SK-N-MC (cell line): ENCODE data around the gene OPCML.

ENCODE experiments used
- DNase-seq: peaks from one replicate; pipeline ENCODE4 v3.0.0-alpha.2; 2011; ENCODE audit warnings: low read depth, low spot score
- H3K27ac ChIP-seq: fragments of 200-600 bp; sonication (generic); 2 replicates; pipeline ENCODE4 v1.5.1; 2016; ENCODE audit warnings: mixed run types
- H3K36me3 ChIP-seq: fragments of 200-600 bp; sonication (generic); 2 replicates; pipeline ENCODE4 v1.6.1; 2017; ENCODE audit warnings: antibody characterized with exemption, low read length, mixed read lengths; ENCODE audit not compliant: insufficient read depth
- H3K4me3 ChIP-seq: fragments of 200-600 bp; sonication (generic); 2 replicates; pipeline ENCODE4 v1.5.1; 2016
- H3K9ac ChIP-seq: fragments of 200-600 bp; sonication (generic); 2 replicates; pipeline ENCODE4 v1.8.0; 2017; ENCODE audit warnings: mixed run types, mixed read lengths; ENCODE audit not compliant: insufficient read length
- H3K9me3 ChIP-seq: fragments of 200-600 bp; sonication (generic); 2 replicates; pipeline ENCODE4 v1.6.1; 2017; ENCODE audit warnings: low read depth, mild to moderate bottlenecking, antibody characterized with exemption, low read length, moderate library complexity, mixed read lengths
- EZH2 ChIP-seq: fragments of 200-600 bp; sonication (generic); IDR thresholded peaks from one replicate; pipeline ENCODE4 v1.6.1; 2017; ENCODE audit warnings: antibody characterized with exemption
- FOXP2 ChIP-seq: optimal IDR thresholded peaks from 2 replicates; pipeline ENCODE3; 2011; ENCODE audit warnings: mild to moderate bottlenecking, moderate library complexity; ENCODE audit not compliant: insufficient read depth; ENCODE audit errors: extremely low read length, control extremely low read depth
- POLR2AphosphoS5 ChIP-seq: IDR thresholded peaks from 2 replicates; pipeline ENCODE4 v1.6.1; 2012; ENCODE audit warnings: mild to moderate bottlenecking, low read depth, low read length, borderline replicate concordance

The OPCML gene

DNA sequence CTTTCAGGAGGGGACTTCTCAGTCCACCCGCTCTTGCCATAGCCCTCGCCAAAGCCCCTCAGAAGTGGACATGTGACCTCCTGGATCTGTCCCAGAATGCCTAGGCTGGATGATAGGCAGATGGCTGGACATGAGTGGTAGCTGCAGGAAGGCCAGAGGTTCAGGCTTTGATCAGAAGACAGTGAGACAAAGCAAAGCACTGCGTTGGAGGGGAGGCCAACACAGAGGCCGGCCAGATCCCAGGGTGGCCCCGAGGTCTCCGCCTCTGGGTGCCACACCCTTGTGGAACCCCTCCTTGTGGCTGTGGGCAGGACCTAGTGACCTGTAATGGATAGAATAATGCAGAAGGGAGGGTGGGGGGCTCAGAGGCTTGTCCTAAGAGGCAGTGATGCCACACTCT is 147.6 kb downstream of the OPCML start:
- TF ChIP-seq EZH2 (no peak), FOXP2 (no peak), POLR2AphosphoS5 (no peak)
- H3K36me3 ChIP-seq: no peaks in the 10 kb centered on the region
- H3K27ac ChIP-seq: no peak overlapping the region
- no peak overlapping the region for H3K9ac ChIP-seq
- H3K9me3 ChIP-seq: no peaks in the 10 kb centered on the region
- DNase-seq: no peak
- H3K4me3 ChIP-seq: no peak overlapping the region

DNA sequence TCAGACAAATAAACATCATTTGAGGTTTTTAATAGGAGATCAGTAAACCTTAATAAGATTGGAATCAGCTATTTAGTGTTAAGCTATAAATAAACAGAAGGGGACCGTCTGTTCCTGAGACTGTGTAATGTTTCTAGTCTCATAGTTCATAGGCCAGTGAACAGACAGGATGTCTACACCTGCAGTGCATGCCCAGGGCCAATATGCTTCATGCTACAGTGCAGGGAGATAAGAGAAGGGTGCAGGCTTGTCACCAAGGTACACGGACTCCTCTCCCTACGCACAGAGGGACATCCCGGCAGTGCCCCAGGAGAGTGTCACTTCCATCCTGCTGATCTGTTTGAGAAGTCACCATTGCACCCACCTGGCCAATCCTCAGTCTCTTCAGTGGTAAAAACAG is 148.6 kb downstream of the OPCML start:
- no peaks in the 10 kb centered on the region for H3K36me3 ChIP-seq
- no peak overlapping the region for H3K27ac ChIP-seq
- H3K4me3 ChIP-seq: no peak overlapping the region
- DNase-seq: no peak
- TF ChIP-seq FOXP2 (no peak), POLR2AphosphoS5 (no peak), EZH2 (no peak)
- no peaks in the 10 kb centered on the region for H3K9me3 ChIP-seq
- H3K9ac ChIP-seq: no peak overlapping the region

DNA sequence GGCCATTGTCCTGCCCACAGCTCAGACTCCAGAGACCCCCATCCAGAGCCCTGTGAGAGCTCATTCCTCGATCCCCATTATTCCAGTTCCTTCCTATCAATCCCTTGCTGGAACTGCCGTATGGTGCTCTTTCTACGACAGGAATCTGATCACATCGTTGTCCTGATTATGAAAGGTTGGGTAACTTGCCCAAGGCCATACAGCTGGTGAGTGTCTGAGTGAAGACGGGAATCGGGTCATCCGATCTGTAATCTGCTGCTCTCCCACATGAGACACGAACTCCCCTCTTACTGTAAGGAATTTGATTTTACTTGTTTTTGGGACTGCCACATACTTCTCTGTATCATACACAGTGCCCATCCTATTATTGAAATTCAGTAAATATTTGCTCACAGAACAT is 149.1 kb downstream of the OPCML start:
- Histone ChIP-seq H3K9me3 (no peaks in the 10 kb centered on the region), H3K36me3 (no peaks in the 10 kb centered on the region), H3K4me3 (no peak overlapping the region), H3K27ac (no peak overlapping the region), H3K9ac (no peak overlapping the region)
- no peak for TF ChIP-seq POLR2AphosphoS5
- TF ChIP-seq EZH2: no peak
- TF ChIP-seq FOXP2: no peak
- no peak for DNase-seq

DNA sequence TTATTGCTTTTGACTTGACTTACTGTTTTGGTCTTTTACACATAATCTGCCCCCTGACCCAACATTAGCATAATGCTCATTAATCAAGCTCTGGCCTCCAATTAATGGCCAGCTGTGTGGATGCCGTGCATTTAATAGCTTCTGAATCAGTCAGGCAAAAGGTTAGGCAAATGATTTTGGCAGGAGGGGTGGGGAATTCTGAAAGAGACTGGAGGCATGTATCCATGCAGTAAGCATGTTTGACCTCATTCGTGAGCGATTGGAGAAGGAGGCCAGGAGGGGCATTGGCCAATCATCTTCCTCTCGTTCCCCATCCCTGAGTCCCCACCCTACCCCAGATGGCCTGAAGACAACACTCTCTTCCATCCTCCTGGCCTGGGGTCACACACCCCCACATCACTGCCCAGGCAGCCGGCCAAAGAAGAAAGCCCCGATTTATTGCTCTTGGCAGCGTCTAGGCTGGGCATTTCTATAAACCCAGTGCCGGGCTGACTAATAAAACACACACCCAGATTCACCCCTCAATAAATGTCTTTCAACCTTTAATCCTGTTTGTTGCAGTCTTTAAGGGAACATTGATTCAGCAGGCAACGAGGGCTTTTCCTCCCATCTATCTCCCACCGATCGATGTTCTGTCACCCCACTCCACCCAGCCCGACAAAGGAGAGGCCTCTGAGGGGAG is 150.0 kb downstream of the OPCML start:
- DNase-seq: no peak
- Histone ChIP-seq H3K9me3 (no peaks in the 10 kb centered on the region), H3K9ac (no peak overlapping the region), H3K27ac (no peak overlapping the region), H3K36me3 (no peaks in the 10 kb centered on the region), H3K4me3 (no peak overlapping the region)
- TF ChIP-seq FOXP2 (no peak), EZH2 (no peak), POLR2AphosphoS5 (no peak)

DNA sequence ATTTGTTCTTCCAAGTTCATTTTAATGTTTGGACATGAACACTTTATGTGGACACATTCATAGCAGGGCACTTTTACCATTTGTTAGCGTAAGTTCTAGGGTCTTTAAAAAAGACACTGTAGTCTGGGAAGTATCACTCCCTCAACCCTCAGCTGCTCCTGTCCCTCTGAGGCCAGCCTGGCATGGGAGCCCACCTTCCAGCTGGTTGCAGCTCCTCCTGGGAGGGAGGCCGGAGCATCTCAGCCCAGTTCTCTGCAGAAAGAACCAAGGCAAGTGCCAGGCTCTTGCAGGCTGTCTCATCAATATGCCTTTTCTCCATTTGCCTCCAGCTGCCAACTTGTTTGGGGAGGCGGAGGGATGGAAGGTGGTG is 150.6 kb downstream of the OPCML start:
- Histone ChIP-seq H3K27ac (no peak overlapping the region), H3K9ac (no peak overlapping the region), H3K36me3 (no peaks in the 10 kb centered on the region), H3K9me3 (no peaks in the 10 kb centered on the region), H3K4me3 (no peak overlapping the region)
- TF ChIP-seq FOXP2 (no peak), POLR2AphosphoS5 (no peak), EZH2 (no peak)
- DNase-seq: no peak

DNA sequence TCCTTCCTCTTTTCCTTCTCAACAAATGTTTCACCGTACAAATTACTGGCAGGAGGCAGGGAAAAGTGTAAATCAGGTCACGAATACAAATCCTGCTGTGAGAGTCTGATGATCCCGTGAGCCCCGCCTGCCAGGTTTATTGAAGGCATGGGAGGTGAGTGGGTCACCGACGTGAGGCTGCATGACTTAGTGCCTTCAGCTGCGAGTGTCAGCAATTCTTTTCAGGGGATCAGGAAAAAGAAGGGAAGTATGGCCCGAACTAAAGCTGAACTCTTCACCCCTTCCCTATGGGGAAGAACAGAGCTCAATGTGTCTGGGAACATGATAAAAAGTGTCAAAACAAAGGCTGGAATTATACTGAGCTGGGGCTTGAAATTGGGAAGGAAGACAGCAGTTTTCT is 166.2 kb downstream of the OPCML start:
- no peak for TF ChIP-seq FOXP2
- no peak for TF ChIP-seq POLR2AphosphoS5
- no peak for TF ChIP-seq EZH2
- H3K9me3 ChIP-seq: no peaks in the 10 kb centered on the region
- no peaks in the 10 kb centered on the region for H3K36me3 ChIP-seq
- no peak for DNase-seq
- no peak overlapping the region for H3K27ac ChIP-seq
- H3K4me3 ChIP-seq: no peak overlapping the region
- H3K9ac ChIP-seq: no peak overlapping the region

DNA sequence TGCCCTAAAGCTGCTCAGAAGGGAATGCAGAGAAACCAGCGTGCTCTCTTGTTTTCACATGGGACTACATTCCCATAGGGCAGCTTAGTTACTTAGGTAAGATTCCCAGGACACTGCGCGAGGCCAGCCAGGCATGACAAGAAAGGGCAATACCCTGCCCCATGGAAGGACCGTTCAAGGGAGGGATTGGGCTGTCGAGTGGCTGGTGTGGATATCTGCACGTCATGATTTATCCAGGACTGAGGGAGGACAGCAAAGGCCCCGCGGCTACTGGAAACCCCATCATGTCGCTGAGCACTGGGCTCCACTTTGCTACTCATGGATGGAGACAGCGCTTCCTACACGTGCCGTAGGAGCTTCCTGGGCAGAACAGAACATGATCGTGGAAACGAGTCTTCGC is 169.4 kb downstream of the OPCML start:
- Histone ChIP-seq H3K9me3 (no peaks in the 10 kb centered on the region), H3K4me3 (no peak overlapping the region), H3K27ac (no peak overlapping the region), H3K36me3 (no peaks in the 10 kb centered on the region), H3K9ac (no peak overlapping the region)
- DNase-seq: no peak
- TF ChIP-seq POLR2AphosphoS5 (no peak), FOXP2 (no peak), EZH2 (no peak)

DNA sequence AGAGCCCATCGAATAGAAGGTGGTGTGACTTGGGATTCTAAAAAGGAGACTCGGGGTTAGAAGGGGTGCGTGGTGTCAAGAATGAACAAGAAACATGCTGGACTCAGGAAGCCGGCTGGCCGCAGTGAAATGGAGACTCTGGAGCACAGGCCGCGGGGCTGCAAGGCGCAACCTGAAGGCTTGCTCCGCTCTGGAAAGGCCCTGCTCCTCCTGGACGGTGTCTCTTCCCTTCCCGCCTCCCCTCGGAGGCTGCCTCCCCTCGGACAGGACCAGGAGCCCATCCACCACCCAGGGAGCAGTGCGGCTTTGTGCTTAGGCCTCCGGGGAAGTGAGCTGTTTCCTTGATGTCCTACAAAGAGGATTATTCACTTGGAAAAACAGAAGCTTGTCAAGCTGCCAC is 170.1 kb downstream of the OPCML start:
- H3K9ac ChIP-seq: no peak overlapping the region
- TF ChIP-seq FOXP2 (no peak), EZH2 (no peak), POLR2AphosphoS5 (no peak)
- H3K36me3 ChIP-seq: no peaks in the 10 kb centered on the region
- no peak overlapping the region for H3K27ac ChIP-seq
- no peak overlapping the region for H3K4me3 ChIP-seq
- no peak for DNase-seq
- no peaks in the 10 kb centered on the region for H3K9me3 ChIP-seq

DNA sequence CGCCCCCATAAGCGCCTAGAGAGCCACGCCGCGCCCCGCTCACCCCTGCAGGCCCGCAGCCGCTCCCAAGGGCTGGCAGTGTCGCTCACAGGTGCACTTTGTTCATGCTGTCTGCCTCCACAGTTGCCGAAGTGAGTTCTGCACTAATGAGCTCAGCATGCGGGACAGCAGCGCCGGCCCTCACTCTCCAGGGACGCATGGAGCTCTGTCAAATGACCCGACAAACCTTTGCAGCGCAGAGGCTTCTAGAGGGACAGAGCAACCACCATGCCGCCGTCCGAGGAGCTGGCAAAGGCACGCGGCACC is 170.7 kb downstream of the OPCML start:
- Histone ChIP-seq H3K27ac (no peak overlapping the region), H3K9me3 (no peaks in the 10 kb centered on the region), H3K4me3 (no peak overlapping the region), H3K9ac (no peak overlapping the region), H3K36me3 (no peaks in the 10 kb centered on the region)
- TF ChIP-seq POLR2AphosphoS5 (no peak), EZH2 (no peak), FOXP2 (no peak)
- DNase-seq: no peak
